ENCODE measurements around the gene NSD2.

GRCh38 chr4:2006956-2007653, 135.9 kb downstream of the NSD2 start:
- no peak for TF ChIP-seq CTCF (IDR thresholded peaks at IDR 0.05; ENCODE audit: low read depth, low read length, missing input control)
- TF ChIP-seq ATF3 (IDR thresholded peaks at IDR 0.05): no peak
- TF ChIP-seq ZBTB33 (IDR thresholded peaks at IDR 0.05): no peak
- TF ChIP-seq JUND (IDR thresholded peaks at IDR 0.05): no peak
- no peak for TF ChIP-seq YY1 (IDR thresholded peaks at IDR 0.05)
- TF ChIP-seq FOXA1 (IDR thresholded peaks at IDR 0.05): no peak
- no peak for TF ChIP-seq MAX (IDR thresholded peaks at IDR 0.05)
- TF ChIP-seq EGR1 (IDR thresholded peaks at IDR 0.05; ENCODE audit: low read depth in 2 of 2): no peak
- TF ChIP-seq GABPA (IDR thresholded peaks at IDR 0.05 in 1 of 2, conservative IDR thresholded peaks at IDR 0.05 in 1 of 2): no peak

Data from liver (tissue), 3 donors.